Suprapubic skin (tissue), 4 donors: ENCODE measurements around the gene FOXRED2.

Source experiments
- POLR2A ChIP-seq, 2 donors: fragments of 450-650 bp; IDR thresholded peaks; one replicate each; pipeline ENCODE4 v1.6.1; 2017; ENCODE audit warnings: antibody characterized with exemption in 2 of 2, mild to moderate bottlenecking in 2 of 2, moderate library complexity in 2 of 2
- POLR2AphosphoS5 ChIP-seq, 3 donors: sonication (generic); formaldehyde crosslinking; IDR thresholded peaks; one replicate each; pipeline ENCODE4 v1.6.1; 2017; ENCODE audit warnings: antibody characterized with exemption in 3 of 3
- TF ChIP-seq, protein P1 (sequence below), 2 donors: fragments of 200-600 bp in 1 of 2; fragments of 450-650 bp in 1 of 2; sonication (generic) in 1 of 2; IDR thresholded peaks; one replicate each; pipeline ENCODE4 v1.5.1; 2016 to 2019; ENCODE audit warnings: antibody characterized with exemption in 2 of 2, mild to moderate bottlenecking in 1 of 2, moderate library complexity in 1 of 2

- TF ChIP-seq, protein P1, sequence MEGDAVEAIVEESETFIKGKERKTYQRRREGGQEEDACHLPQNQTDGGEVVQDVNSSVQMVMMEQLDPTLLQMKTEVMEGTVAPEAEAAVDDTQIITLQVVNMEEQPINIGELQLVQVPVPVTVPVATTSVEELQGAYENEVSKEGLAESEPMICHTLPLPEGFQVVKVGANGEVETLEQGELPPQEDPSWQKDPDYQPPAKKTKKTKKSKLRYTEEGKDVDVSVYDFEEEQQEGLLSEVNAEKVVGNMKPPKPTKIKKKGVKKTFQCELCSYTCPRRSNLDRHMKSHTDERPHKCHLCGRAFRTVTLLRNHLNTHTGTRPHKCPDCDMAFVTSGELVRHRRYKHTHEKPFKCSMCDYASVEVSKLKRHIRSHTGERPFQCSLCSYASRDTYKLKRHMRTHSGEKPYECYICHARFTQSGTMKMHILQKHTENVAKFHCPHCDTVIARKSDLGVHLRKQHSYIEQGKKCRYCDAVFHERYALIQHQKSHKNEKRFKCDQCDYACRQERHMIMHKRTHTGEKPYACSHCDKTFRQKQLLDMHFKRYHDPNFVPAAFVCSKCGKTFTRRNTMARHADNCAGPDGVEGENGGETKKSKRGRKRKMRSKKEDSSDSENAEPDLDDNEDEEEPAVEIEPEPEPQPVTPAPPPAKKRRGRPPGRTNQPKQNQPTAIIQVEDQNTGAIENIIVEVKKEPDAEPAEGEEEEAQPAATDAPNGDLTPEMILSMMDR (IDR thresholded peaks at IDR 0.05) = no peak
- TF ChIP-seq POLR2AphosphoS5 (IDR thresholded peaks at IDR 0.05) = no peak
- peak in 1 of 2 donors; percentile 37 for TF ChIP-seq POLR2A (IDR thresholded peaks at IDR 0.05)
Observed at GRCh38 chr22:36506637-36507517, at the start of gene FOXRED2.
